ENCODE data around the gene BCAM. TPM values are rescaled to one million over a fixed set of nuclear protein-coding genes. Genes with fewer than 3 reads are reported as not detected.

The BCAM gene
- total RNA-seq, 1 experiment from 2014 or later, result 78.7 TPM

DNA sequence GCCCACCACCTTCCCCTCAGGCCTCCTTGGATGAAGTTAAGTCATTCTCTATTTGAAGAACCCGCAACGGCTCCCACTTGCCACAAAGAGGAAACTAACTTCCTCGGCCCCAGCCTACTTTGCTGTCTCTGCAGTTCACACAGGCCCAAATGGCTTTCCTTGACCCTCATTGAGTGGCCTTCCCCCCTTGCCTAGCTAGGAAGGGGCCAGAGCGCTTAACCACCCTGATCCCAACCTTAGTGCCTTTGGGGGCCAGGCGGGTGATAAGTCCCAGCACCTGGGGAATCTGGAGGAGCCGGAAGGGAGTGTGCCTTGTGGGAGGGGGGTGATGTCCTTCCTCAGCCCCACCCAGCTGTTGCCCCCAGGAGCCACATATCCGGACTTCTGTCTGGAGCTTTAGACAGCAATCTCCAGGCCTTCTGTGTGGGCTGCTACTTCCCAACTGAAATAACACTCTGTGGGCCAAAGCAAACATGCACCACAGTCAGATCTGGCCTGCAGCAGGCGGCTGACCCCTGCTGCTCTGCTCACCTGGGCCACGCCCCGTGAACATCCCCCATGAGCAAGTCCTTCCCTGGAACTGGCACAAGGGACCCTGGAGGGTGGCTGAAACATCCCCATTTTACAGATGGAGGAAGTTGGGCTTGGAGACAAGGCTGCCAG lies 47.6 kb downstream of the BCAM start:
- Histone ChIP-seq H3K9ac (ENCODE audit: low read length) (no peak overlapping the region), H3K4me1 (ENCODE audit: control insufficient read depth in 1 of 2, insufficient read depth in 2 of 2, low read length in 2 of 2) (peaks cover 0 to 12% of the 10 kb centered on the region in 2 experiments; a peak in 2 of 4 replicates), H3K9me3 (ENCODE audit: control insufficient read depth in 1 of 2, insufficient read depth in 1 of 2, low read depth in 1 of 2, low read length in 2 of 2) (no peaks in the 10 kb centered on the region), H3K9me2 (ENCODE audit: insufficient read depth) (no peaks in the 10 kb centered on the region), H4K20me1 (ENCODE audit: insufficient read depth) (no peaks in the 10 kb centered on the region), H3K4me2 (ENCODE audit: low read length) (no peak overlapping the region), H3K27ac (ENCODE audit: low read depth, low read length) (0 out of 2 replicates have a peak overlapping the region, but pooled peaks have one; percentile 13), H2AFZ (ENCODE audit: low read depth, low read length, poor library complexity, severe bottlenecking) (no peak overlapping the region), H3K4me3 (replicated peaks in 1 of 2; ENCODE audit: low read depth in 1 of 2, low read length in 2 of 2) (no peak overlapping the region), H3K79me2 (ENCODE audit: insufficient read depth, low read length) (peaks cover 84% of the 10 kb centered on the region), H3K36me3 (ENCODE audit: control insufficient read depth in 1 of 2, insufficient read depth in 2 of 2, low read length in 2 of 2) (peaks cover 0 to 2% of the 10 kb centered on the region in 2 experiments; a peak in 1 of 4 replicates), H3K27me3 (ENCODE audit: insufficient read depth, low read length) (no peaks in the 10 kb centered on the region)
- BruUV-seq (replicated peaks), result no TSS peak
- intact Hi-C loops (cut with micrococcal nuclease), result no loop called here
- ATAC-seq, result no peak
- no peak for TF ChIP-seq ZFX (IDR thresholded peaks at IDR 0.05)
- no peak for TF ChIP-seq POLR2A (IDR thresholded peaks at IDR 0.05; ENCODE audit: borderline replicate concordance, extremely low read depth, insufficient read depth, insufficient read length)
- no peak for TF ChIP-seq EGR1 (IDR thresholded peaks at IDR 0.05; ENCODE audit: low read depth)
- no peak for TF ChIP-seq ELF1 (IDR thresholded peaks at IDR 0.05; ENCODE audit: borderline replicate concordance, low read depth)
- TF ChIP-seq EZH2phosphoT487 (IDR thresholded peaks at IDR 0.05; ENCODE audit: borderline replicate concordance), result no peak
- TF ChIP-seq ZNF274 (IDR thresholded peaks at IDR 0.05; ENCODE audit: low read depth, low read length), result no peak
- TF ChIP-seq ZBTB33 (IDR thresholded peaks at IDR 0.05; ENCODE audit: extremely low read depth, insufficient replicate concordance, low read length), result no peak
- no peak for TF ChIP-seq EZH2 (IDR thresholded peaks at IDR 0.05)
- no peak for TF ChIP-seq RAD21 (IDR thresholded peaks at IDR 0.05; ENCODE audit: low read depth)
- TF ChIP-seq CBX3 (IDR thresholded peaks at IDR 0.05; ENCODE audit: low read depth), result no peak
- TF ChIP-seq, protein P1, sequence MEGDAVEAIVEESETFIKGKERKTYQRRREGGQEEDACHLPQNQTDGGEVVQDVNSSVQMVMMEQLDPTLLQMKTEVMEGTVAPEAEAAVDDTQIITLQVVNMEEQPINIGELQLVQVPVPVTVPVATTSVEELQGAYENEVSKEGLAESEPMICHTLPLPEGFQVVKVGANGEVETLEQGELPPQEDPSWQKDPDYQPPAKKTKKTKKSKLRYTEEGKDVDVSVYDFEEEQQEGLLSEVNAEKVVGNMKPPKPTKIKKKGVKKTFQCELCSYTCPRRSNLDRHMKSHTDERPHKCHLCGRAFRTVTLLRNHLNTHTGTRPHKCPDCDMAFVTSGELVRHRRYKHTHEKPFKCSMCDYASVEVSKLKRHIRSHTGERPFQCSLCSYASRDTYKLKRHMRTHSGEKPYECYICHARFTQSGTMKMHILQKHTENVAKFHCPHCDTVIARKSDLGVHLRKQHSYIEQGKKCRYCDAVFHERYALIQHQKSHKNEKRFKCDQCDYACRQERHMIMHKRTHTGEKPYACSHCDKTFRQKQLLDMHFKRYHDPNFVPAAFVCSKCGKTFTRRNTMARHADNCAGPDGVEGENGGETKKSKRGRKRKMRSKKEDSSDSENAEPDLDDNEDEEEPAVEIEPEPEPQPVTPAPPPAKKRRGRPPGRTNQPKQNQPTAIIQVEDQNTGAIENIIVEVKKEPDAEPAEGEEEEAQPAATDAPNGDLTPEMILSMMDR (IDR thresholded peaks at IDR 0.05 in 2 of 3, conservative IDR thresholded peaks at IDR 0.05 in 1 of 3; ENCODE audit: borderline replicate concordance in 1 of 3, insufficient read depth in 1 of 3, low read depth in 2 of 3, low read length in 2 of 3), result no peak
- no peak for TF ChIP-seq CEBPB (IDR thresholded peaks at IDR 0.05; ENCODE audit: low read depth)
- RAD21 ChIA-PET (ENCODE audit: low non-redundant PET in 1 of 2, low total read pairs in 2 of 2, uncharacterized antibody in 2 of 2, unreplicated experiment in 2 of 2), result no interaction called here
- POLR2A ChIA-PET, result no interaction called here
- CTCF ChIA-PET, result no interaction called here
- no peak for DNase-seq (ENCODE audit: low read depth, low spot score)

Data from HCT116 (cell line).